ENCODE results near the gene BRSK2.
"Not testable (repeated sequence)": the region's sequence is repeated elsewhere in the genome, so short reads cannot be mapped to it uniquely, and the experiment has no call there.

Gene BRSK2

GRCh38 chr11:1505480-1505879, 115.7 kb downstream of the BRSK2 start:
- TF ChIP-seq TARDBP (IDR thresholded peaks at IDR 0.05) (no peak), CTBP1 (IDR thresholded peaks at IDR 0.05; ENCODE audit: borderline replicate concordance) (no peak), SP1 (IDR thresholded peaks at IDR 0.05) (no peak), L3MBTL2 (conservative IDR thresholded peaks at IDR 0.05) (no peak), PKNOX1 (IDR thresholded peaks at IDR 0.05) (no peak), FOXA1 (IDR thresholded peaks at IDR 0.05) (no peak), FOXM1 (IDR thresholded peaks at IDR 0.05; ENCODE audit: borderline replicate concordance) (no peak), HDGF (IDR thresholded peaks at IDR 0.05; ENCODE audit: borderline replicate concordance) (no peak)
- CTCF ChIA-PET: interaction anchor here (0.7 to 1.0 kb wide), 2 partner anchors 8 to 747 kb away, joined by 3 to 4 read pairs; no protein-coding TSS in a partner anchor
- POLR2A ChIA-PET: no interaction called here

GRCh38 chr11:1506981-1507380, 117.2 kb downstream of the BRSK2 start:
- POLR2A ChIA-PET: interaction anchor here (1.5 kb wide), 1 partner anchor 7 kb away, joined by 3 read pairs; no protein-coding TSS in a partner anchor
- no peak for TF ChIP-seq LEF1 (IDR thresholded peaks at IDR 0.05; ENCODE audit: borderline replicate concordance)
- no peak for TF ChIP-seq CTBP1 (IDR thresholded peaks at IDR 0.05; ENCODE audit: borderline replicate concordance)
- TF ChIP-seq NFRKB (IDR thresholded peaks at IDR 0.05): no peak
- no peak for TF ChIP-seq SUZ12 (IDR thresholded peaks at IDR 0.05)
- TF ChIP-seq L3MBTL2 (conservative IDR thresholded peaks at IDR 0.05): no peak
- no peak for TF ChIP-seq ELF4 (IDR thresholded peaks at IDR 0.05)
- no peak for TF ChIP-seq SP1 (IDR thresholded peaks at IDR 0.05)
- no peak for TF ChIP-seq PKNOX1 (IDR thresholded peaks at IDR 0.05)
- no peak for TF ChIP-seq TARDBP (IDR thresholded peaks at IDR 0.05)
- TF ChIP-seq FOXM1 (IDR thresholded peaks at IDR 0.05; ENCODE audit: borderline replicate concordance): no peak
- CTCF ChIA-PET: no interaction called here
- no peak for DNase-seq (ENCODE audit: extremely low spot score)

More at GRCh38 chr11:1505480-1505879, 115.7 kb downstream of the BRSK2 start:
- DNase-seq (ENCODE audit: extremely low spot score): peak; percentile 45

- ChIA-PET POLR2A (interaction anchor here (1.5 kb wide), 1 partner anchor 8 kb away, joined by 3 read pairs; no protein-coding TSS in a partner anchor), CTCF (no interaction called here)
- no peak for TF ChIP-seq LEF1 (IDR thresholded peaks at IDR 0.05; ENCODE audit: borderline replicate concordance)
- no peak for TF ChIP-seq FOXA1 (IDR thresholded peaks at IDR 0.05)
- no peak for TF ChIP-seq L3MBTL2 (conservative IDR thresholded peaks at IDR 0.05)
- no peak for TF ChIP-seq SP1 (IDR thresholded peaks at IDR 0.05)
- TF ChIP-seq TARDBP (IDR thresholded peaks at IDR 0.05): no peak
- no peak for TF ChIP-seq HDGF (IDR thresholded peaks at IDR 0.05; ENCODE audit: borderline replicate concordance)
- TF ChIP-seq FOXK2 (IDR thresholded peaks at IDR 0.05): no peak
- TF ChIP-seq ARNT (IDR thresholded peaks at IDR 0.05): no peak
- TF ChIP-seq FOXM1 (IDR thresholded peaks at IDR 0.05; ENCODE audit: borderline replicate concordance): no peak
- no peak for TF ChIP-seq NFRKB (IDR thresholded peaks at IDR 0.05)
- no peak for TF ChIP-seq BHLHE40 (IDR thresholded peaks at IDR 0.05; ENCODE audit: borderline replicate concordance)
- no peak for TF ChIP-seq ZNF384 (IDR thresholded peaks at IDR 0.05)
- no peak for TF ChIP-seq CTBP1 (IDR thresholded peaks at IDR 0.05; ENCODE audit: borderline replicate concordance)
These were observed 117.8 kb downstream of the BRSK2 start for GRCh38 chr11:1507381-1508140.

GRCh38 chr11:1508491-1508891, 118.8 kb downstream of the BRSK2 start:
- ChIA-PET CTCF (no interaction called here), POLR2A (interaction anchor here (1.5 kb wide), 1 partner anchor 9 kb away, joined by 3 read pairs; no protein-coding TSS in a partner anchor)
- TF ChIP-seq BHLHE40 (IDR thresholded peaks at IDR 0.05; ENCODE audit: borderline replicate concordance) (no peak), FOXM1 (IDR thresholded peaks at IDR 0.05; ENCODE audit: borderline replicate concordance) (no peak), FOXK2 (IDR thresholded peaks at IDR 0.05) (no peak), TARDBP (IDR thresholded peaks at IDR 0.05) (no peak), NFRKB (IDR thresholded peaks at IDR 0.05) (no peak), ELF4 (IDR thresholded peaks at IDR 0.05) (no peak), L3MBTL2 (conservative IDR thresholded peaks at IDR 0.05) (no peak), SP1 (IDR thresholded peaks at IDR 0.05) (no peak)
- no peak for DNase-seq (ENCODE audit: extremely low spot score)

More at GRCh38 chr11:1507381-1508140, 117.8 kb downstream of the BRSK2 start:
- no peak for DNase-seq (ENCODE audit: extremely low spot score)

- CTCF ChIA-PET: no interaction called here
These were observed 119.3 kb downstream of the BRSK2 start for GRCh38 chr11:1508986-1509385.

GRCh38 chr11:1509626-1510255, 120.0 kb downstream of the BRSK2 start:
- POLR2A ChIA-PET: no interaction called here
- CTCF ChIA-PET: no interaction called here
- DNase-seq (ENCODE audit: extremely low spot score): no peak
- no peak for TF ChIP-seq ELF4 (IDR thresholded peaks at IDR 0.05)
- no peak for TF ChIP-seq LEF1 (IDR thresholded peaks at IDR 0.05; ENCODE audit: borderline replicate concordance)
- no peak for TF ChIP-seq FOXK2 (IDR thresholded peaks at IDR 0.05)
- TF ChIP-seq CTBP1 (IDR thresholded peaks at IDR 0.05; ENCODE audit: borderline replicate concordance): no peak
- TF ChIP-seq FOXM1 (IDR thresholded peaks at IDR 0.05; ENCODE audit: borderline replicate concordance): no peak
- no peak for TF ChIP-seq ARNT (IDR thresholded peaks at IDR 0.05)
- no peak for TF ChIP-seq L3MBTL2 (conservative IDR thresholded peaks at IDR 0.05)
- no peak for TF ChIP-seq SUZ12 (IDR thresholded peaks at IDR 0.05)
- TF ChIP-seq FOXA1 (IDR thresholded peaks at IDR 0.05): no peak
- TF ChIP-seq SP1 (IDR thresholded peaks at IDR 0.05): no peak
- TF ChIP-seq ZNF384 (IDR thresholded peaks at IDR 0.05): no peak

More at GRCh38 chr11:1508986-1509385, 119.3 kb downstream of the BRSK2 start:
- TF ChIP-seq FOXK2 (IDR thresholded peaks at IDR 0.05): no peak
- no peak for TF ChIP-seq SP1 (IDR thresholded peaks at IDR 0.05)
- TF ChIP-seq LEF1 (IDR thresholded peaks at IDR 0.05; ENCODE audit: borderline replicate concordance): no peak
- POLR2A ChIA-PET: no interaction called here
- DNase-seq (ENCODE audit: extremely low spot score): no peak

GRCh38 chr11:1510351-1510750, 120.6 kb downstream of the BRSK2 start:
- POLR2A ChIA-PET; CTCF ChIA-PET; DNase-seq (ENCODE audit: extremely low spot score): not testable (repeated sequence)
